ENCODE data around the gene PIAS2.

The PIAS2 gene

DNA sequence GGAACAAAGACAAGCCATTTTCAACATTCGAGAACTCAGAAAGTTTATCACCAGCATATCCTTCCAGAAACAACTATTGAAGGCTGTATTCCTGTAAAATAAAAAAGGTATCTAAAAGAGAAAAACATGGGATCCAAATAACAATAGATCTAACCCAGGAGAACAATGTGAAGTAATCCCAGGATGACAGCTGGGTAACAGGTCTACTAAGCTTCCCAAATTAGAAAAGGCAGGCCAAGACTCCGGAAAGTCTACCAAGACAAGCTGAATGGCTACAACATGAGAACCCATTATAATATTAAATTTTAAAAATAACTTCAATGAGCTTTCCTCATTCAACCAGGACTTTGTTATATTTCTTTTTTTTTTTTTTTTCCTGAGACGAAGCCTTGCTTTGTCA lies 6.5 kb downstream of the PIAS2 start:
- H3K4me1 ChIP-seq (ENCODE audit: control insufficient read depth in 1 of 2, insufficient read depth in 1 of 2, low read depth in 1 of 2, low read length in 1 of 2) = peaks cover under 1 to 2% of the 10 kb centered on the region in 2 experiments
- no peaks in the 10 kb centered on the region for H3K9me3 ChIP-seq
- H3K27ac ChIP-seq = no peak overlapping the region
- peaks cover 19% of the 10 kb centered on the region for H3K27me3 ChIP-seq
- TF ChIP-seq, protein P1, sequence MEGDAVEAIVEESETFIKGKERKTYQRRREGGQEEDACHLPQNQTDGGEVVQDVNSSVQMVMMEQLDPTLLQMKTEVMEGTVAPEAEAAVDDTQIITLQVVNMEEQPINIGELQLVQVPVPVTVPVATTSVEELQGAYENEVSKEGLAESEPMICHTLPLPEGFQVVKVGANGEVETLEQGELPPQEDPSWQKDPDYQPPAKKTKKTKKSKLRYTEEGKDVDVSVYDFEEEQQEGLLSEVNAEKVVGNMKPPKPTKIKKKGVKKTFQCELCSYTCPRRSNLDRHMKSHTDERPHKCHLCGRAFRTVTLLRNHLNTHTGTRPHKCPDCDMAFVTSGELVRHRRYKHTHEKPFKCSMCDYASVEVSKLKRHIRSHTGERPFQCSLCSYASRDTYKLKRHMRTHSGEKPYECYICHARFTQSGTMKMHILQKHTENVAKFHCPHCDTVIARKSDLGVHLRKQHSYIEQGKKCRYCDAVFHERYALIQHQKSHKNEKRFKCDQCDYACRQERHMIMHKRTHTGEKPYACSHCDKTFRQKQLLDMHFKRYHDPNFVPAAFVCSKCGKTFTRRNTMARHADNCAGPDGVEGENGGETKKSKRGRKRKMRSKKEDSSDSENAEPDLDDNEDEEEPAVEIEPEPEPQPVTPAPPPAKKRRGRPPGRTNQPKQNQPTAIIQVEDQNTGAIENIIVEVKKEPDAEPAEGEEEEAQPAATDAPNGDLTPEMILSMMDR (IDR thresholded peaks at IDR 0.05) = no peak
- no peaks in the 10 kb centered on the region for H3K36me3 ChIP-seq
- H3K4me3 ChIP-seq (ENCODE audit: low read depth in 1 of 2, low read length in 1 of 2) = no peak overlapping the region

GRCh38 chr18:46909497-46909896 lies 7.8 kb downstream of the PIAS2 start:
- Histone ChIP-seq H3K4me1 (ENCODE audit: control insufficient read depth in 1 of 2, insufficient read depth in 1 of 2, low read depth in 1 of 2, low read length in 1 of 2) (no peaks in the 10 kb centered on the region), H3K4me3 (ENCODE audit: low read depth in 1 of 2, low read length in 1 of 2) (no peak overlapping the region), H3K27ac (no peak overlapping the region), H3K9me3 (no peaks in the 10 kb centered on the region), H3K36me3 (no peaks in the 10 kb centered on the region), H3K27me3 (peaks cover 5% of the 10 kb centered on the region)
- TF ChIP-seq, protein P1 (IDR thresholded peaks at IDR 0.05) = no peak

DNA sequence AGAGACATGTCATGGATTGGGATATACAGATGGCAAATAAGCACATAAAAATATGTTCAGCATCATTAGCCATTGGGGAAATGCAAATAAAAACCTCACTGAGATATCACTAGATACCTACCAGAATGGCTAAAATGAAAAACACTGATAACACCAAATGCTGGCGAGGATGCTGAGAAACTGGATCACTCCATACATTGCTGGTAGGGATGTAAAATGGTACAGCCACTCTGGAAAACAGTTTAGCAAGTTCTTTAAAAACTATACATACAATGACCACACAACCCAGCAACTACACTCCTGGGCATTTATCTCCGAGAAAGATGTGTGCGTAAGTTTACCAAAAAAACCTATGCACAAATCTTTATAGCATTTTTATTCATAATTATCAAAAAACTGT lies 13.9 kb downstream of the PIAS2 start:
- Histone ChIP-seq H3K27ac (no peak overlapping the region), H3K4me1 (ENCODE audit: control insufficient read depth in 1 of 2, insufficient read depth in 1 of 2, low read depth in 1 of 2, low read length in 1 of 2) (no peaks in the 10 kb centered on the region), H3K9me3 (no peaks in the 10 kb centered on the region), H3K36me3 (no peaks in the 10 kb centered on the region), H3K27me3 (no peaks in the 10 kb centered on the region), H3K4me3 (ENCODE audit: low read depth in 1 of 2, low read length in 1 of 2) (no peak overlapping the region)
- TF ChIP-seq, protein P1 (IDR thresholded peaks at IDR 0.05) = no peak

- Histone ChIP-seq H3K36me3 (no peaks in the 10 kb centered on the region), H3K27ac (no peak overlapping the region), H3K4me1 (ENCODE audit: control insufficient read depth in 1 of 2, insufficient read depth in 1 of 2, low read depth in 1 of 2, low read length in 1 of 2) (no peaks in the 10 kb centered on the region), H3K4me3 (ENCODE audit: low read depth in 1 of 2, low read length in 1 of 2) (no peak overlapping the region), H3K27me3 (no peaks in the 10 kb centered on the region), H3K9me3 (no peaks in the 10 kb centered on the region)
- TF ChIP-seq, protein P1 (IDR thresholded peaks at IDR 0.05) = no peak
Measured at GRCh38 chr18:46899274-46899948, 17.9 kb downstream of the PIAS2 start.

DNA sequence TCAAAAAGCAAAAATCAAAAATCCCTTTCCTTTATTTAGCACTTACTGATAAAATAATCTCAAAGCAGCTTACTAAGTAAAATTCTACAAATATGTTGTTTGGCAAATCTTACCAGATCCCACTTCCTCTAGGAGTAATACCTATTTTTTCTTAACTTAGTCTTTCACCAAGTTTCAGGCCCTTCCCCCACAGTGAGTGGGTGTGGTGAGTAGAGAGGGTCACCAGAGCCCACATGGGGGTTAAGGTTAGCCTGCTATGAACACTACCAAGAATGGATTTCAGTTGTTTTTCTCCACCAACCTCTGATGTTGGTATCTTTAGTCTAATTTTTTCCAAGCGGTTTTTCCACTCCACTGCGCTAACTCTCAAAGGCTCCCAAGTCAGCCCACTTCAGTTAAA lies 23.2 kb downstream of the PIAS2 start:
- Histone ChIP-seq H3K9me3 (no peaks in the 10 kb centered on the region), H3K27ac (no peak overlapping the region), H3K4me3 (ENCODE audit: low read depth in 1 of 2, low read length in 1 of 2) (no peak overlapping the region), H3K4me1 (ENCODE audit: control insufficient read depth in 1 of 2, insufficient read depth in 1 of 2, low read depth in 1 of 2, low read length in 1 of 2) (no peaks in the 10 kb centered on the region), H3K27me3 (no peaks in the 10 kb centered on the region), H3K36me3 (no peaks in the 10 kb centered on the region)
- TF ChIP-seq, protein P1 (IDR thresholded peaks at IDR 0.05) = no peak

Measured in neutrophil (primary cell).